Tongue (tissue), 2 donors: ENCODE results near the gene CGB8. TPM values are rescaled to one million over a fixed set of nuclear protein-coding genes. Genes with fewer than 3 reads are reported as not detected.
A peak's percentile ranks its signal among the peaks of the same experiment; 100 is the strongest.
"Not testable (repeated sequence)": the region's sequence is repeated elsewhere in the genome, so short reads cannot be mapped to it uniquely, and the experiment has no call there.

Source experiments
- DNase-seq: peaks from one replicate; pipeline ENCODE4 v3.0.0-alpha.2; 2015
- total RNA-seq: library from RNA; depleted of rRNA; stranded (reverse); fragments of >200 nt; gene quantifications from one replicate; pipeline ENCODE4 v1.2.3, GENCODE V29; 2014

Gene CGB8
- total RNA-seq, 1 donor from 2014 or later = not detected

DNA sequence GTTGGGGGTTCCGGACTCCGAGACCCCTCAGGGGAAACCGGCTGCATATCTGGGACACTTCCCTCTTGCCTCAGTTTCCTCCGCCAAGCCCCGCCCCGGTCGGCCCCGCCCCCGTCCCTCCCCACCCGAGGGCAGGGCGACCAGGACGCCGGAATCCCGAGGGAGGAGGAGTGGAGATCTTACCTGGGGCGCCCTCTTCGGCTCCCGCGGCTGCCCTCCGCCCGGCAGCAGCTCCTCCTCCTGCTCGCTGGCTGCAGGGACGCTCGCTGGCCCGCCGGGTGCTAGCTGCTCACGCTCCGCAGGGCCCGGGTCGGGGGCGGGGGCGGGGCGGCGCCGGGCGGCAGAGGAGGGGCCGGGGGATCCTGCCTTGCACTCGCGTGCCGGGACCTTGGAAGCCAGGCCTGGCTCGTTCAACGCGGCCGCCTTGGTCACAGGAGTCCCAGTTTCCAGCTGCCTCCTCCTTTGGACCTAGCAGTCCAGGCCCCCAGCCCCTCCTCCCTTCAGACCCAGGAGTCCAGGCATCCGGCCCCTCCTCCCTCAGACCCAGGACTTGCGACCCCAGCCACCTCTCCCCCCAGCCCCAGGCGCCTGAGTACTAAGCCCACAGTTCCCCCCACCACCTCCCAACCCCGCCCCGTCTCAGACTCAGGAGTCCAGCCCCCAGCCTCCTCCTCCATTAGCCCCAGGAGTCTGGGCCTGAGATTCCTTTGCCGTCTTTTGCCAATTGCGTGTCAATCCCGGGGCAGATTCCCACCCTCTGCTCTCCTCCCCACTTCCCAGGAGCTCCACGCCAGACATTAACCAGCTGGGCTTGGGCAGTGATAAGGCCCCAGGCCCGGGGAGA lies 16.1 kb upstream of the CGB8 start, which contains the start of gene NTF4:
NTF4 (minus strand) TSS at position 51 of the 844 bp plus-strand sequence. CDS start 2,821 bp downstream, outside the sequence.
- DNase-seq = peak; percentile 49

DNA sequence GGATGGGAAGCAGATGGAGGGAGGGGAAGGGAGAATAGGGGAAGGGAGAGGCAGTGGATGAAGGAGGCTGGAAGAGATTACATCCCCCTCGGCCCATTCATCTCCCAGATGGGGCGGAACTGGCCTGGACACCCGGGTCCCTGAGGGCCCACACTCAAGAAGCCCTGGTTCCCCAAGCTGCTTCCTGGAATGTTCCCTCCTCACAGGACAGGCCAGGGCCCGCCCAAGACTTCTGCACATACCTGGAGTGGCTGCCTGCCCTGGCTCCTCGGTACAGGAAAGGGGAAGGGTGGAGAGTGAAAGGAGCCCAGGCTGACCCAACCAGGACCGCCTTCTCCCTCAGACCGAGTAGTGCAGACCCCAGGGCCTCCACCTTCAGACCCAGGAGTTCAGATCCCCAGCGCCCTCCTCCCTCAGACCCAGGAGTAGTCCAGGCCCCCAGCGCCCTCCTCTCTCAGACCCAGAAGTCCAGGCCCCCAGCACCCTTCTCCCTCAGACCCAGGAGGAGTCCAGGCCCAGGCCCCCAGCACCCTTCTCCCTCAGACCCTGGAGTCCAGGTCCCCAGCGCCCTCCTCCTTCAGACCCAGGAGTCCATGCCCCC lies 15.2 kb upstream of the CGB8 start:
- peak; percentile 44 for DNase-seq

DNA sequence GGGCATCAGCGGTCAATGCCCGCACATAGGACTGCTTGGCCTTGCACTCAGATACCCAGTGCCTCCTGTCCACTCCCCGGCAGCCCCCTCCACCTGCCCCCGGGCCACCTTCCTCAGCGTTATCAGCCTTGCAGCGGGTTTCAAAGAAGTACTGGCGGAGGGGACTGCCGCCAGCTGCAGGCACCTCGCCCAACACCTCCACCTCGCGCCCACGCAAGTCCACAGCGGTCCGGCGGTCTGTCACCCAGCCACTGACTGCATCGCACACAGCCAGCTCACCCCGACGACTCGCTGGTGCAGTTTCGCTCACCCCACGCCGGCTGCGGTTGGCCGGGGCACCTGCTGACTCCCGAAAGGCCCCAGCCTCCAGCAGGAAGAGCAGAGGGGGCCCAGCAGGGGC lies 12.5 kb upstream of the CGB8 start:
- DNase-seq = no peak

DNA sequence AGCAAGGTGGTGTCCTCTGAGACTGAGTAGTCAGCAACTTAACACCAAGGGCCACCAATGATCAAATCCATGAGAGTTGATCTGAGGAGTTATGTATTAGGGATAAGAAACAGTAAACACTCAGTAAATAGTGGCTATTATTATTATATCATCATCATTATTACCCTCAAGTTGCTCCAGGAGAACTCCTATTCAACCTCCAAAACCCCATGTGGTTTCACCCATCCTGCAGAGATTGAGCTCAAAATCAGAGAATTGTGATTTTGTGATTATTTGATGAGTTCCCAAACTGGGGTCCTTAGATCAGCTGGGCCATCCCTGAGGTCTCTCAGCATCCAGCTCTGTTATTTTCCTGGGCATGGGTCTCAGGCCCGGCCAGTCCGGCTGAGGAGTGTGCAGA lies 12.1 kb upstream of the CGB8 start:
- DNase-seq = no peak

DNA sequence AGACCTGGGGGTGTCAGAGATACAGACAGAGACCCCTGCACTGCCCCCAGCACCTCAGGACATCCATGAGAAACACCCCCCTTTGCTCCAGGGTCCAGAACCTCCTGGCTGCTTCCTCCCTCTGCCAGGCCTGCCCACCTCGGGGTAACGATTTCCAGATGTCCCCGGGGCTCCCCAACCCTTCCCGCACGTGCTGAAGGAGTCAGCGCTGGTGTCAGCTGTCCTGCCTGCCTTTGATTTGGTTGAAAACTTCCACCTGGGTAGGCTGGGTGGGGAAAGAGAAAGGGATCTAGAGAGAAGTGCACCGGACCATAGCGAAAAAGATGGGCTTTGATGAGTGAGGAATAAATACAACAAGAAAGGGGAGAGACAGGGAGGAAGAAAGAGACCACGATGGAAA lies 10.1 kb upstream of the CGB8 start:
- DNase-seq = no peak

DNA sequence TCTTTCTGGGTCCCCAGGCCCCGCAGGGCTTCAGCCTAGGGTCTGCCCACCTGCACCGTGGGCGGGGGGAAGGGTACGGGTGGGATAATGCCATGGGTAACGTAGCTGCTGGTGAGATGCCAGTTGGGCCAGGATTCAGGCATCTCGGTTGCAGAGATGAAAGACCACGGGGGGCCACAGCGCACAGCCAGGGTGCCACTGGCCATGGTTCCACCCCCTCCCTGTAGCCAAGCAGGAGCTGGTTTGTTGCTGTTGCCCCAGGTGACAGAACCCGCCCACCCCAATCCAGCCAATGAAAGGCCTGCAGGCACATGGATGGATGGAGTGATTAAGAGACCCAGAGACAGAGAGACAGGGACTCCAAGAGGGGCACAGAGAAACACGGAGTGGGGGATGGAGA lies 9.7 kb upstream of the CGB8 start:
- DNase-seq = no peak

DNA sequence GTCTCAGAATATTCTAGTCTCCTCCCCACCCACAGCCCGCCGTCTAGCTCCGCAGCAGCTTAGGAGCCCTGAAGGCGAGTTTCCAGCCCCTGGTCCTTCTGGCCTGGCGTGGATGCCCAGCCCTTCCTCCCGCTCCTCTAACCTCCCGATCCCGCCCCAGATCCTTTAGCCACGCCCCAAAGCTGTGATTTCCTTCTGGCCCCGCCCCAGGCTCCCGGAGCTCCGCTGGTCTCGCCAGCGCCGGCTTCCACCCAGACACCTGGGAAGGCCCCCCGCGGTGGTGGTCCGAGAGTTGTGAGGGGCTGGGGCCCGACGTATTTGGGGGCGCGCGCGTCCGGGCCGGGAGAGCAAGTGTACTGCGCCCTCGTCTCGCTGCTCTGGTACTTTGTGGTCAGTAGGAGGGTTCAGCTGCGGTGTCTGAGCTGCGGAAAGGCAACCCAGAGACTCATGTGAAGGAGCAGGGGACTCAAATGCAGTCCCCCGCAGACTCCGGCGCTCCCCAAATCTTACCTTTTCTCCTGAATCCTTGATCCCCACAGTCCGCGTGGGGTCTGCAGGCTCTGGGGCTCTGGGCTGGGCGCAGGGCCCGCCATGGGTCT lies 8.8 kb upstream of the CGB8 start, which contains the start of gene CGB7:
CGB7 (minus strand) TSS at position 114 of the 599 bp plus-strand sequence. CDS start 2,374 bp downstream, outside the sequence.
- DNase-seq = peak; percentile 60

DNA sequence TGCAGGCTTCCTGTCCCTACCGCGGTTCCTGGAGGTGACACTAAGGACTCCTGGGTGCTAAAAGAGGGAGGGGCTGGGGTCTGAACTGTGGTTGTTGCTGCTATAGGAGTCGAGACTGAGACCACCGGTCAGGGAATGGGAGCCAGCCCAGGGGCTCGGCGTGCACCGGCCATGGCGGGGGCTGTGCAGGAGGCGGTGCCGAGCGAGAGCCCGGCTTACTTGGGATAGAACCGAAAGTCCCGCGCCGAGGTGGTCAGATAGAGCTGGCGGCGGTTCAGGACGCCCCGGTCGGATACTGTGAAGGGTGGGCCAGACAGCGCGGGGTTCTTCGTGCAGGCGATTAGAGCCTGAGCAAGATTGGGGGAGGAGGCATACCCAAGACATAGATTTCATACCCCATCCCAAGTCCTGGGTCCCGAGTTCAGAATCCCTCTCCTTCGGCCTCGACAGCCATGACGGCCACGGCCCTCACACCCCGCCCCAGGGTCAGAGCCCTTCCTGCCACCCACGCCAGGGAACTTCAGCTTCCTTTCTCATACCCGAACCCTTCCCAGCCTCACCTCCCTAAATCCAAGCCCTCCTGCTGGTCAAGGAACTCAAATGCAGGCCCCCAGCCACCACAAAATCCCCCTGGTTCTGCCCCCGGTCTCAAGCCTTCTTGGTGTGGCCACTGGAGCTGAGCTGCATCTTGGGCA lies 8.1 kb upstream of the CGB8 start:
- DNase-seq = not testable (repeated sequence)

DNA sequence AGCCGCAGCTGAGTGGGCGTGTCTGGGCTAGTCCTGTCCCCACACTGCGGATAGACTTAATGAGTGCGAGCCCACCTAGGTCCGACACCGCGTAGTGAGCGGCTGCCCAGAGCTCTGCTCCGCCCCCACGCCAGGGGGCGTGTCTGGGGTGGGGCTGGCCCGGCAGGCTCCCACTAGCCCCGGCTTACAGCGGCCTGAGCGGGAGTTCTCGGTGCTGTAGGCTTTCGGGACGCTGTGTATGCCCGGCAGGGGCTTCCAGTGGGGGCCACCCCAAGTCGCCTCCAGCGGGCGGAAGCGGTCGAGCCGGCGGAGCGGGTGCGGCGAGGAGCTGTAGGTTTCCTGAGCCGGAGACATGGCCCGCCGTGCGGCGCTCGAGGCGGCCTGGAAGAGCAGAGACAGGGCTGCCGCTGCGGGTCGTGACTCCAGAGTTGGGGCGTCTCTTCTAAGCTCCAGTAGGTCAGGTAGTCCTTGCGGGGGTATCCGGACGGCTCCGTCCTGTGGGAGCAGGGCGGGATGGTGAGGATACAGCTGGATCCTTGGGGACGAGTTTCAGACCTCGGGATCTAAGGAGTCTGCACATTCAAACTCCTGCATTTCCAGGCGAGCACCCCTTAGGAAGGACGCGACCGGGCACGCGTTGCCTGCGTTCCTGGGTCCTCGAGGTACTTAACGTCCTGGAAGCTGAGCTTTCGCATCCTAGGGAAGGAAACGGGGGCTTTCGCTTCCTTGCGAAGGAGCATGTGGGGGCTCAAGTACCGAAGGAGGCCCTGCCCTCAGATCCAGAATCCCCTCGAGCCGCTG lies 7.4 kb upstream of the CGB8 start:
- peak; percentile 40 for DNase-seq

DNA sequence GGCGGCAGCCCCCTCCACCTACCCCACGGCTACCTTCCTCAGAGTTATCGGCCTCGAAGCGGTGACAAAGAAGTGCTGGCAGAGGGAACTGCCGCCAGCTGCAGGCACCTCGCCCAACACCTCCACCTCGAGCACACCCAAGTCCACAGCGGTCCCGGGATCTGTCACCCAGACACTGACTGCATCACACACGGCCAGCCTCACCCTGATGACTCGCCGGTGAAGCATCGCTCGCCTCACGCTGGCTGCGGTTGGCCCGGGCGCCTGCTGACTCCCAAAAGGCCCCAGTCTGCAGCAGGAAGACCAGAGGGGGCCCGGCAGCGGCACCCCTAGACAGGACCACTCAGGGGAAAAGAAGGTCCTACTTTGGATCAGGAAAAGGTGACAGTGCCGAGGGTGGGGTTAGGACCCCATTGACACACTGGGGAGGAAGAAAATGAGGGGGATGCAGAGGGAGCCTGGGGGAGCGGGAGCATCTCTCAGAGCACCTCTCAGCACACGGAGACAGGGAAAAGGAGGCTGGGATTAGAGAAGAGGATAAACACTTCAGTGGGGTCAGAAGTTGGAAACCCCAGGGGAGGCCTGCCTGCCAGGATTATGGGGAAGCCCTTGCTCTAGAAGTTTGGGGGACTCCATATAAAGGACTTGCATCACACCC lies 1.6 kb upstream of the CGB8 start:
- DNase-seq = not testable (repeated sequence)

DNA sequence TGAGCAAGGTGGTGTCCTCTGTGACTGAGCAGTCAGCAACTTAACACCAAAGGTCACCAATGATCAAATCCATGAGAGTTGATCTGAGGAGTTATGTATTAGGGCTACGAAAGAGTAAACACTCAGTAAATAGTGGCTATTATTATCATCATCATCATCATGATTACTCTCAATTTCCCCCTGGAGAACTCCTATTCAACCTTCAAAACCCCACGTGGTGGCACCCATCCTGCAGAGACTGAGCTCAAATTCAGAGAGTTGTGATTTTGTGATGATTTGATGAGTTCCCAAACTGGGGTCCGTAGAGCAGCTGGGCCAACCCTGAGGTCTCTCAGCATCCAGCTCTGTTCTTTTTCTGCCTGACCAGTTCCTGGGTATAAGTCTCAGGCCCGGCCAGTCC lies 923 bp upstream of the CGB8 start:
- not testable (repeated sequence) for DNase-seq

DNA sequence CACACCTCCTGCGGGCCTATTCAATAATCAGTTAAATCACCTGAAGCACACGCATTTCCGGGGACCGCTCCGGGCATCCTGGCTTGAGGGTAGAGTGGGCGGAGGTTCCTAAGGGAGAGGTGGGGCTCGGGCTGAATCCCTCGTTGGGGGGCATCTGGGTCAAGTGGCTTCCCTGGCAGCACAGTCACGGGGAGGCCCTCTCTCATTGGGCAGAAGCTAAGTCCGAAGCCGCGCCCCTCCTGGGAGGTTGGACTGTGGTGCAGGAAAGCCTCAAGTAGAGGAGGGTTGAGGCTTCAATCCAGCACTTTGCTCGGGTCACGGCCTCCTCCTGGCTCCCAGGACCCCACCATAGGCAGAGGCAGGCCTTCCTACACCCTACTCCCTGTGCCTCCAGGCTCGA lies 5.4 kb downstream of the CGB8 start, which contains the start of gene CGB5:
CGB5 (plus strand) TSS at position 301 of the 400 bp plus-strand sequence. CDS start 362 bp downstream, outside the sequence.
- DNase-seq = not testable (repeated sequence)

DNA sequence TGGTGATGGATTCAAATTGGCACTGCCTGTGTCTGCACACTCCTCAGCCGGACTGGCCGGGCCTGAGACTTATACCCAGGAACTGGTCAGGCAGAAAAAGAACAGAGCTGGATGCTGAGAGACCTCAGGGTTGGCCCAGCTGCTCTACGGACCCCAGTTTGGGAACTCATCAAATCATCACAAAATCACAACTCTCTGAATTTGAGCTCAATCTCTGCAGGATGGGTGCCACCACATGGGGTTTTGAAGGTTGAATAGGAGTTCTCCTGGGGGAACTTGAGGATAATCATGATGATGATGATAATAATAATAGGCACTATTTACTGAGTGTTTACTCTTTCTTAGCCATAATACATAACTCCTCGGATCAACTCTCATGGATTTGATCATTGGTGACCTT lies 6.2 kb downstream of the CGB8 start:
- DNase-seq = not testable (repeated sequence)

DNA sequence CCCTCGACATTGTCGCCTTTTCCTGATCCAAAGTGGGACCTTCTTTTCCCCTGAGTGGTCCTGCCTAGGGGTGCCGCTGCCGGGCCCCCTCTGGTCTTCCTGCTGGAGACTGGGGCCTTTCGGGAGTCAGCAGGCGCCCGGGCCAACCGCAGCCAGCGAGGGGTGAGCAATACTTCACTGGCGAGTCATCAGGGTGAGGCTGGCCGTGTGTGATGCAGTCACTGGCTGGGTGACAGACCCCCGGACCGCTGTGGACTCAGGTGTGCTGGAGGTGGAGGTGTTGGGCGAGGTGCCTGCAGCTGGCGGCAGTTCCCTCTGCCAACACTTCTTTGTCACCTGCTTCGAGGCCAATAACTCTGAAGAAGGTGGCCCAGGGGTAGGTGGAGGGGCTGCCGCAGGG lies 6.7 kb downstream of the CGB8 start:
- DNase-seq = no peak

DNA sequence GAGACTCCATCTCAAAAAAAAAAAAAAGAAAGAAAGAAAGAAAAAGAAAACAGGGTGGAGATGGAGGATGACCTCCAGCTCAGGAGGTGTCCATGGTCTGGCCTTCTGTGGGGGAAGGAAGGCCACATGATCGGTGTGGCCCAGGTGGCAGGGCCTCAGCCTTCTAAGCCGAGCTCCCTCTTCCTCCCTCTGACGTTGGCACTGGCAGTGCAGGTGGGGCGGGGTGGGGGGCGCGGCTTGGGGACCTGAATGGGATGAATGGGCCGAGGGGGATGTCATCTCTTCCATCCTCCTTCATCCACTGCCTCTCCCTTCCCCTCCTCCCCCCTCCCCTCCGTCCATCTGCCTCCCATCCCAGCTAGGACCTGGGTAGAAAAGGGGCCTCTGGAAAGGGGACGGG lies 9.2 kb downstream of the CGB8 start:
- DNase-seq = not testable (repeated sequence)

DNA sequence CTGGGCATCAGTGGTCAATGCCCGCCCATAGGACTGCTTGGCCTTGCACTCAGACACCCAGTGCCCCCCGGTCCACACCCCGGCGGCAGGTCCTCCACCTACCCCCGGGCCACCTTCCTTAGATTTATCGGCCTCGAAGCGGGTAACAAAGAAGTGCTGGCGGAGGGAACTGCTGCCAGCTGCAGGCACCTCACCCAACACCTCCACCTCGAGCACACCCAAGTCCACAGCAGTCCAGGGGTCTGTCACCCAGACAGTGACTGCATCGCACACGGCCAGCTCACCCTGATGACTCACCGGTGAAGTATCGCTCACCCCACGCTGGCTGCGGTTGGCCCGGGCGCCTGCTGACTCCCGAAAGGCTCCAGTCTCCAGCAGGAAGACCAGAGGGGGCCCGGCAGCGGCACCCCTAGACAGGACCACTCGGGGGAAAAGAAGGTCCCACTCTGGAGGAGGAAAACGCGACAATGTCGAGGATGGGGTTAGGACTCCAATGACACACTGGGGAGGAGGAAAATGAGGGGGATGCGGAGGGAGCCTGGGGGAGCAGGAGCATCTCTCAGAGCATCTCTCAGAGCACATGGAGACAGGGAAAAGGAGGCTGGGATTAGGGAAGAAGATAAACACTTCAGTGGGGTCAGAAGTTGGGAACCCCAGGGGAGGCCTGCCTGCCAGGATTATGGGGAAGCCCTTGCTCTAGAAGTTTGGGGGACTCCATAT lies 10.2 kb downstream of the CGB8 start:
- DNase-seq = not testable (repeated sequence)

DNA sequence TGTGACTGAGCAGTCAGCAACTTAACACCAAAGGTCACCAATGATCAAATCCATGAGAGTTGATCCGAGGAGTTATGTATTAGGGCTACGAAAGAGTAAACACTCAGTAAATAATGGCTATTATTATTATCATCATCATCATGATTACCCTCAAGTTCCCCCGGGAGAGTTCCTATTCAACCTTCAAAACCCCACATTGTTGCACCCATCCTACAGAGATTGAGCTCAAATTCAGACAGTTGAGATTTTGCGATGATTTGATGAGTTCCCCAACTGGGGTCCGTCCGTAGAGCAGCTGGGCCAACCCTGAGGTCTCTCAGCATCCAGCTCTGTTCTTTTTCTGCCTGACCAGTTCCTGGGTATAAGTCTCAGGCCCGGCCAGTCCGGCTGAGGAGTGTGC lies 10.8 kb downstream of the CGB8 start:
- DNase-seq = not testable (repeated sequence)

DNA sequence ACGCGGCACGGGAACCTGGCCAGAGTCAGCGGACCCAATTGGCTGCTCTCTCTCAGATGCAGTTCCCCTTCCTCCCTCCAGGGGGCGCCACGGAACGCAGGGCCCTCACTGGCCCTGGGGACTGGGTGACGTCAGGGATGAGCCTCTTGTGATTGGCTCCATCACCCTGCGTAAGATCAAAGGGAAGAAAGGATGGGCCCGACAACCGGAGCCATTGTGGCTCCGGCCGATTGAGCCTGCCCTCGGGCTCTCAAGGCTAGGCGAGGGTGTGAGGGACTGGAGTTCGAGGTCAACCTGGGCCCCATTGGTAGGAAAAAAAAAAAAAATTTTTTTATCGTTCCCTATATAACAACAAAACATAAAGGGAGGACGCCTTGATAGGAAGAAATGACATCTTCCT lies 12.1 kb downstream of the CGB8 start, which contains the start of gene CGB1:
CGB1 (minus strand) TSS at position 81 of the 400 bp plus-strand sequence. CDS start 184 bp downstream, outside the sequence.
- DNase-seq = not testable (repeated sequence)

DNA sequence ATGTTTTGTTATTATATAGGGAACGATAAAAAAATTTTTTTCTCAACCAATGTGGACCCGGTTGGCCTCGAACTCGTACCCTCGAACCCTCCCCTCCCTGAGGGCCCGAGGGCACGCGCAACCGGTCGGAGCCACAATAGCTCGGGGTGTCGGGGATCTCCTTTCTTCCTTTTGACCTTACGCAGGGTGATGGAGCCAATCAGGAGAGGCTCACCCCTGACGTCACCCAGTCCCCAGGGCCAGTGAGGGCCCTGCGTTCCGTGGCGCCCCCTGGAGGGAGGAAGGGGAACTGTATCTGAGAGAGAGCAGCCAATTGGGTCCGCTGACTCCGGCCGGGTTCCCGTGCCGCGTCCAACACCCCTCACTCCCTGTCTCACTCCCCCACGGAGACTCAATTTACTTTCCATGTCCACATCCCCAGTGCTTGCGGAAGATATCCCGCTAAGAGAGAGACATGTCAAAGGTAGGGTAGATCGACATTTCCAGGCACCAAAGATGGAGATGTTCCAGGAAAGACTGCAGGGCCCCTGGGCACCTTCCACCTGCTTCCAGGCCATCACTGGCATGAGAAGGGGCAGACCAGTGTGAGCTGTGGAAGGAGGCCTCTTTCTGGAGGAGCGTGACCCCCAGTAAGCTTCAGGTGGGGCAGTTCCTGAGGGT lies 17.1 kb downstream of the CGB8 start, which contains the start of gene CGB2:
CGB2 (plus strand) TSS at position 249 of the 660 bp plus-strand sequence; CDS start at position 455, 206 bp downstream.
- not testable (repeated sequence) for DNase-seq
